Measurements from ENCODE around the gene CARD9.

CARD9 gene

DNA sequence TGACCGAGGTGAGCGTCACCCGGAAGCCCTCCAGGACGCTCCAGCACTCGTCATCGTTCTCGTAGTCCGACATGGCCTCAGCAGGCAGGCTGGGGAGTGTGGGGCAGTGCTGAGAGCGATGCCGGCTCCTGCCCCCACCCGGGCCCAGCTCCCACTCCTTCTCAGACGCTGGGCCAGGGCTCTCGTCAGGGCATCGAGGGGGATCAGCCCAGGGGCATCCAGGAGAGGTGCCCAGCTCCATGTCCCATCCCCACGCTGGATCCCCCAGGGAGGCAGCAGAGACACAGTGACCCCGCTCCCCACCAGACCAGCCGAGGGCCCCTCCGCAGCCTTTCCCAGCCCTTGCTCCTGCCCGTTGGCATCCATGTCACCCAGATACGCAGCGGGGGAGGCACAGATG lies 1.5 kb downstream of the CARD9 start:
- Histone ChIP-seq H3K4me3 (ENCODE audit: low read depth, low read length) (no peak overlapping the region), H3K27ac (ENCODE audit: extremely low read depth, low read depth, low read length) (no peak overlapping the region), H3K36me3 (ENCODE audit: control insufficient read depth in 2 of 2, insufficient read depth in 1 of 2, low read length in 2 of 2) (peaks cover 0 to 27% of the 10 kb centered on the region in 2 experiments; a peak in 1 of 3 replicates), H3K4me1 (ENCODE audit: control insufficient read depth, insufficient read depth, low read length) (no peaks in the 10 kb centered on the region), H3K9me3 (ENCODE audit: control insufficient read depth, insufficient read depth, low read depth, low read length) (no peaks in the 10 kb centered on the region)
- TF ChIP-seq, protein P1, sequence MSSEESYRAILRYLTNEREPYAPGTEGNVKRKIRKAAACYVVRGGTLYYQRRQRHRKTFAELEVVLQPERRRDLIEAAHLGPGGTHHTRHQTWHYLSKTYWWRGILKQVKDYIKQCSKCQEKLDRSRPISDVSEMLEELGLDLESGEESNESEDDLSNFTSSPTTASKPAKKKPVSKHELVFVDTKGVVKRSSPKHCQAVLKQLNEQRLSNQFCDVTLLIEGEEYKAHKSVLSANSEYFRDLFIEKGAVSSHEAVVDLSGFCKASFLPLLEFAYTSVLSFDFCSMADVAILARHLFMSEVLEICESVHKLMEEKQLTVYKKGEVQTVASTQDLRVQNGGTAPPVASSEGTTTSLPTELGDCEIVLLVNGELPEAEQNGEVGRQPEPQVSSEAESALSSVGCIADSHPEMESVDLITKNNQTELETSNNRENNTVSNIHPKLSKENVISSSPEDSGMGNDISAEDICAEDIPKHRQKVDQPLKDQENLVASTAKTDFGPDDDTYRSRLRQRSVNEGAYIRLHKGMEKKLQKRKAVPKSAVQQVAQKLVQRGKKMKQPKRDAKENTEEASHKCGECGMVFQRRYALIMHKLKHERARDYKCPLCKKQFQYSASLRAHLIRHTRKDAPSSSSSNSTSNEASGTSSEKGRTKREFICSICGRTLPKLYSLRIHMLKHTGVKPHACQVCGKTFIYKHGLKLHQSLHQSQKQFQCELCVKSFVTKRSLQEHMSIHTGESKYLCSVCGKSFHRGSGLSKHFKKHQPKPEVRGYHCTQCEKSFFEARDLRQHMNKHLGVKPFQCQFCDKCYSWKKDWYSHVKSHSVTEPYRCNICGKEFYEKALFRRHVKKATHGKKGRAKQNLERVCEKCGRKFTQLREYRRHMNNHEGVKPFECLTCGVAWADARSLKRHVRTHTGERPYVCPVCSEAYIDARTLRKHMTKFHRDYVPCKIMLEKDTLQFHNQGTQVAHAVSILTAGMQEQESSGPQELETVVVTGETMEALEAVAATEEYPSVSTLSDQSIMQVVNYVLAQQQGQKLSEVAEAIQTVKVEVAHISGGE (tag by site-specific recombination; conservative IDR thresholded peaks at IDR 0.05; ENCODE audit: low read depth) = no peak
- TF ChIP-seq ZBTB20 (tag by site-specific recombination; IDR thresholded peaks at IDR 0.05) = no peak
- no peak for TF ChIP-seq OVOL3 (tag by site-specific recombination; IDR thresholded peaks at IDR 0.05)
- no peak for TF ChIP-seq GLI2 (tag by site-specific recombination; IDR thresholded peaks at IDR 0.05; ENCODE audit: borderline replicate concordance, low read depth)
- TF ChIP-seq SCRT1 (tag by site-specific recombination; IDR thresholded peaks at IDR 0.05; ENCODE audit: borderline replicate concordance) = no peak
- TF ChIP-seq ZNF10 (tag by site-specific recombination; IDR thresholded peaks at IDR 0.05) = no peak
- no peak for TF ChIP-seq ZNF175 (tag by site-specific recombination; IDR thresholded peaks at IDR 0.05)
- TF ChIP-seq, protein P2, sequence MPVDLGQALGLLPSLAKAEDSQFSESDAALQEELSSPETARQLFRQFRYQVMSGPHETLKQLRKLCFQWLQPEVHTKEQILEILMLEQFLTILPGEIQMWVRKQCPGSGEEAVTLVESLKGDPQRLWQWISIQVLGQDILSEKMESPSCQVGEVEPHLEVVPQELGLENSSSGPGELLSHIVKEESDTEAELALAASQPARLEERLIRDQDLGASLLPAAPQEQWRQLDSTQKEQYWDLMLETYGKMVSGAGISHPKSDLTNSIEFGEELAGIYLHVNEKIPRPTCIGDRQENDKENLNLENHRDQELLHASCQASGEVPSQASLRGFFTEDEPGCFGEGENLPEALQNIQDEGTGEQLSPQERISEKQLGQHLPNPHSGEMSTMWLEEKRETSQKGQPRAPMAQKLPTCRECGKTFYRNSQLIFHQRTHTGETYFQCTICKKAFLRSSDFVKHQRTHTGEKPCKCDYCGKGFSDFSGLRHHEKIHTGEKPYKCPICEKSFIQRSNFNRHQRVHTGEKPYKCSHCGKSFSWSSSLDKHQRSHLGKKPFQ (tag by site-specific recombination; IDR thresholded peaks at IDR 0.05) = no peak
- no peak for TF ChIP-seq ZNF548 (tag by site-specific recombination; IDR thresholded peaks at IDR 0.05)
- no peak for TF ChIP-seq REPIN1 (tag by site-specific recombination; IDR thresholded peaks at IDR 0.05; ENCODE audit: low read depth)
- TF ChIP-seq ZNF404 (tag by site-specific recombination; IDR thresholded peaks at IDR 0.05) = no peak
- no peak for TF ChIP-seq YY1 (tag by site-specific recombination; IDR thresholded peaks at IDR 0.05)
- no peak for TF ChIP-seq FEZF1 (tag by site-specific recombination; IDR thresholded peaks at IDR 0.05)
- no peak for TF ChIP-seq ZNF658 (tag by site-specific recombination; IDR thresholded peaks at IDR 0.05)
- no peak for TF ChIP-seq ZBTB21 (tag by site-specific recombination; IDR thresholded peaks at IDR 0.05)
- no peak for TF ChIP-seq ZNF624 (tag by site-specific recombination; IDR thresholded peaks at IDR 0.05)
- no peak for TF ChIP-seq ZNF292 (tag by site-specific recombination; IDR thresholded peaks at IDR 0.05; ENCODE audit: borderline replicate concordance, low read depth)
- TF ChIP-seq ZNF555 (tag by site-specific recombination; conservative IDR thresholded peaks at IDR 0.05) = no peak
- ChIA-PET POLR2A (interaction anchor here (2.7 kb wide), 1 partner anchor 9 kb away, joined by 20 read pairs; the partner anchor contains the start of gene DNLZ), CTCF (interaction anchor here (0.5 to 1.5 kb wide), 3 partner anchors 9 to 26 kb away, joined by 3 to 6 read pairs (median 5); partner anchors contain the start of gene DNLZ)

DNA sequence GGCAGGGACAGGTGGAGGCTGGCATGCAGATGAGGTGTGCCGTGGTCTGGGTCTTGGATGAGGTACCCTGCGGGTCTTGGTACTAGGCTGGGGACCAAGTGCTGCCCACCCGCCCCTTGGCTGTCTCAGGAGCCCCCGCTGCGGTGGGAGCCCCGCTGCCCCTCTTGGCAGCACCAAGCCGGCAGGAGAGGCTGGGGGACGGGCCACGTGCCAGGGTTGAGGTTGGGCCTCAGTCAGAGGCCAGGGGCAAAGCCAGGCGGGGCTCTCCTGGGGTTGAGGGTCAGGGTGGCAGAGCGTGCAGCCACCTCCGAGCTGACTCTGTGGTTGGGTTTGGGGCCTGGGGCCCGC lies 2.0 kb downstream of the CARD9 start:
- Histone ChIP-seq H3K27ac (ENCODE audit: extremely low read depth, low read depth, low read length) (no peak overlapping the region), H3K4me3 (ENCODE audit: low read depth, low read length) (no peak overlapping the region), H3K9me3 (ENCODE audit: control insufficient read depth, insufficient read depth, low read depth, low read length) (no peaks in the 10 kb centered on the region), H3K36me3 (ENCODE audit: control insufficient read depth in 2 of 2, insufficient read depth in 1 of 2, low read length in 2 of 2) (peaks cover 0 to 22% of the 10 kb centered on the region in 2 experiments; a peak in 1 of 3 replicates), H3K4me1 (ENCODE audit: control insufficient read depth, insufficient read depth, low read length) (no peaks in the 10 kb centered on the region)
- ChIA-PET POLR2A (interaction anchor here (1.7 to 2.7 kb wide), 2 partner anchors 8 to 24 kb away, joined by 8 to 20 read pairs; partner anchors contain the start of gene DNLZ), CTCF (interaction anchor here (0.5 to 1.3 kb wide), 3 partner anchors 8 to 58 kb away, joined by 3 to 8 read pairs (median 6); partner anchors contain the start of gene DNLZ)
- TF ChIP-seq, protein P3, sequence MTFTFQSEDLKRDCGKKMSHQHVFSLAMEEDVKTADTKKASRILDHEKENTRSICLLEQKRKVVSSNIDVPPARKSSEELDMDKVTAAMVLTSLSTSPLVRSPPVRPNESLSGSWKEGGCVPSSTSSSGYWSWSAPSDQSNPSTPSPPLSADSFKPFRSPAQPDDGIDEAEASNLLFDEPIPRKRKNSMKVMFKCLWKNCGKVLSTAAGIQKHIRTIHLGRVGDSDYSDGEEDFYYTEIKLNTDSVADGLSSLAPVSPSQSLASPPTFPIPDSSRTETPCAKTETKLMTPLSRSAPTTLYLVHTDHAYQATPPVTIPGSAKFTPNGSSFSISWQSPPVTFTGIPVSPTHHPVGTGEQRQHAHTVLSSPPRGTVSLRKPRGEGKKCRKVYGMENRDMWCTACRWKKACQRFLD (tag by site-specific recombination; IDR thresholded peaks at IDR 0.05) = no peak

Measured in HEK293 (cell line).